A549 (cell line): Measurements from ENCODE around the gene ZNF273.

ENCODE experiments used
- CHD2 ChIP-seq: fragments of 150-350 bp; IDR thresholded peaks from 2 replicates; pipeline ENCODE4 v1.6.1; 2014; ENCODE audit warnings: low read length; ENCODE audit not compliant: partially characterized antibody
- EP300 ChIP-seq, 2 experiments: fragments of >200 bp; sonication (Bioruptor Twin); formaldehyde crosslinking; IDR thresholded peaks; 2 replicates in 1 of 2; 3 replicates in 1 of 2; pipeline ENCODE4 v1.6.1; 2016 to 2017
- HDAC2 ChIP-seq: fragments of 200-600 bp; sonication (generic); IDR thresholded peaks from 2 replicates; pipeline ENCODE4 v1.6.1; 2016
- MAFK ChIP-seq: fragments of 450-650 bp; IDR thresholded peaks from 2 replicates; pipeline ENCODE4 v1.6.1; 2014; ENCODE audit not compliant: partially characterized antibody
- POLR2A ChIP-seq: IDR thresholded peaks from 2 replicates; pipeline ENCODE4 v1.6.1; 2012; ENCODE audit warnings: mild to moderate bottlenecking, low read length
- POLR2AphosphoS2 ChIP-seq: conservative IDR thresholded peaks from 2 replicates; pipeline ENCODE4 v1.6.1; 2012; ENCODE audit warnings: low read length, improper control_type of control experiment, inconsistent platforms
- RARB ChIP-seq: fragments of 250-450 bp; sonication (Bioruptor Pico); IDR thresholded peaks from 2 replicates; pipeline ENCODE4 v1.8.0; 2021; ENCODE audit warnings: mild to moderate bottlenecking, moderate library complexity
- RFX5 ChIP-seq: fragments of 450-650 bp; IDR thresholded peaks from 2 replicates; pipeline ENCODE4 v1.7.1; 2014; ENCODE audit warnings: antibody characterized with exemption, mild to moderate bottlenecking, moderate library complexity
- ZFP36 ChIP-seq: fragments of 450-650 bp; IDR thresholded peaks from 2 replicates; pipeline ENCODE4 v1.6.1; 2014; ENCODE audit warnings: borderline replicate concordance; ENCODE audit not compliant: partially characterized antibody
- TF ChIP-seq, protein P1 (sequence below): fragments of >200 bp; sonication (Bioruptor Twin); formaldehyde crosslinking; IDR thresholded peaks from 3 replicates; pipeline ENCODE4 v1.5.1; 2016

GRCh38 chr7:64867863-64868440, 35.1 kb upstream of the ZNF273 start:
- TF ChIP-seq RARB (CRISPR knock-in tag) (no peak), HDAC2 (no peak), POLR2A (no peak), CHD2 (no peak), ZFP36 (no peak), RFX5 (no peak), POLR2AphosphoS2 (no peak), MAFK (no peak), EP300 (IDR thresholded peaks at IDR 0.05) (no peak)
- TF ChIP-seq, protein P1, sequence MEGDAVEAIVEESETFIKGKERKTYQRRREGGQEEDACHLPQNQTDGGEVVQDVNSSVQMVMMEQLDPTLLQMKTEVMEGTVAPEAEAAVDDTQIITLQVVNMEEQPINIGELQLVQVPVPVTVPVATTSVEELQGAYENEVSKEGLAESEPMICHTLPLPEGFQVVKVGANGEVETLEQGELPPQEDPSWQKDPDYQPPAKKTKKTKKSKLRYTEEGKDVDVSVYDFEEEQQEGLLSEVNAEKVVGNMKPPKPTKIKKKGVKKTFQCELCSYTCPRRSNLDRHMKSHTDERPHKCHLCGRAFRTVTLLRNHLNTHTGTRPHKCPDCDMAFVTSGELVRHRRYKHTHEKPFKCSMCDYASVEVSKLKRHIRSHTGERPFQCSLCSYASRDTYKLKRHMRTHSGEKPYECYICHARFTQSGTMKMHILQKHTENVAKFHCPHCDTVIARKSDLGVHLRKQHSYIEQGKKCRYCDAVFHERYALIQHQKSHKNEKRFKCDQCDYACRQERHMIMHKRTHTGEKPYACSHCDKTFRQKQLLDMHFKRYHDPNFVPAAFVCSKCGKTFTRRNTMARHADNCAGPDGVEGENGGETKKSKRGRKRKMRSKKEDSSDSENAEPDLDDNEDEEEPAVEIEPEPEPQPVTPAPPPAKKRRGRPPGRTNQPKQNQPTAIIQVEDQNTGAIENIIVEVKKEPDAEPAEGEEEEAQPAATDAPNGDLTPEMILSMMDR, result no peak
